H1 (cell line): Measurements from ENCODE around the gene BTRC. TPM values are rescaled to one million over a fixed set of nuclear protein-coding genes. Genes with fewer than 3 reads are reported as not detected.

ENCODE experiments used
- CTCF ChIA-PET: fragments of 300-600 bp; sonication (Branson Sonifier 250); formaldehyde crosslinking; loops from one replicate; lab custom pipeline; 2021; ENCODE audit not compliant: partially characterized antibody; lab: Charles Lee
- POLR2A ChIA-PET: fragments of 300-600 bp; sonication (Branson Sonifier 250); formaldehyde crosslinking; loops from one replicate; lab custom pipeline; 2021; ENCODE audit warnings: inconsistent platforms; ENCODE audit not compliant: partially characterized antibody; lab: Charles Lee
- DNase-seq, 2 experiments: peaks; one replicate each; pipeline versions ENCODE4 v3.0.0 to v3.0.0-alpha.2; 2010 to 2022; ENCODE audit warnings: low spot score in 2 of 2, low read depth in 1 of 2, mixed read lengths in 1 of 2
- FAIRE-seq: peaks from 2 replicates; lab custom pipeline; 2011; peaks lifted over from hg19 to GRCh38; lab: Jason Lieb, UNC
- H2AFZ ChIP-seq: 2 replicates; pipeline ENCODE4 v1.8.1; 2012; ENCODE audit warnings: low read length, inconsistent platforms
- H2AK5ac ChIP-seq: 2 replicates; pipeline ENCODE4 v1.6.1; 2013; ENCODE audit warnings: low read depth, low read length
- H2BK120ac ChIP-seq: replicated peaks from 2 replicates; pipeline ENCODE3; 2013; ENCODE audit warnings: low read depth, low read length, inconsistent platforms
- H2BK12ac ChIP-seq: 2 replicates; pipeline ENCODE4 v1.6.1; 2013; ENCODE audit warnings: low read depth, low read length
- H2BK15ac ChIP-seq: 2 replicates; pipeline ENCODE4 v1.6.1; 2013; ENCODE audit warnings: low read length
- H2BK20ac ChIP-seq: 2 replicates; pipeline ENCODE4 v1.6.1; 2013; ENCODE audit warnings: low read length
- H2BK5ac ChIP-seq: 2 replicates; pipeline ENCODE4 v1.6.1; 2013; ENCODE audit warnings: low read depth, low read length
- H3K14ac ChIP-seq: 2 replicates; pipeline ENCODE4 v1.6.1; 2013; ENCODE audit warnings: inconsistent platforms; ENCODE audit not compliant: insufficient read length
- H3K18ac ChIP-seq: 2 replicates; pipeline ENCODE4 v1.6.1; 2013; ENCODE audit warnings: low read length; ENCODE audit errors: extremely low read depth
- H3K23ac ChIP-seq: 2 replicates; pipeline ENCODE4 v1.6.1; 2013; ENCODE audit warnings: inconsistent platforms; ENCODE audit not compliant: insufficient read length
- H3K23me2 ChIP-seq: 2 replicates; pipeline ENCODE4 v1.6.1; 2013; ENCODE audit warnings: low read depth, low read length
- H3K27ac ChIP-seq: 2 replicates; pipeline ENCODE4 v1.6.1; 2011; ENCODE audit warnings: low read depth, low read length, inconsistent platforms
- H3K27me3 ChIP-seq, 4 experiments: replicated peaks in 1 of 4; 1 replicate in 1 of 4; 2 replicates in 3 of 4; pipeline versions ENCODE4 v1.6.1 to v1.8.1; 2011 to 2013; ENCODE audit warnings: low read length in 3 of 4, mild to moderate bottlenecking in 3 of 4, inconsistent platforms in 2 of 4, mixed read lengths in 2 of 4, moderate library complexity in 1 of 4; ENCODE audit not compliant: control insufficient read depth in 3 of 4, insufficient read depth in 3 of 4; ENCODE audit errors: extremely low read depth in 1 of 4
- H3K36me3 ChIP-seq, 4 experiments: 2 replicates each; pipeline versions ENCODE4 v1.6.1 to v1.8.1; 2011 to 2013; ENCODE audit warnings: mild to moderate bottlenecking in 4 of 4, low read length in 3 of 4, moderate library complexity in 2 of 4, control low read depth in 1 of 4, inconsistent platforms in 1 of 4; ENCODE audit not compliant: insufficient read depth in 4 of 4, control insufficient read depth in 2 of 4
- H3K4ac ChIP-seq: replicated peaks from 2 replicates; pipeline ENCODE3; 2013; ENCODE audit warnings: low read length, low read depth, mixed read lengths, inconsistent platforms; ENCODE audit not compliant: insufficient read length
- H3K4me1 ChIP-seq, 4 experiments: replicated peaks in 1 of 4; 1 replicate in 1 of 4; 2 replicates in 3 of 4; pipeline versions ENCODE4 v1.6.1 to v1.8.1; 2011 to 2013; ENCODE audit warnings: low read length in 3 of 4, inconsistent platforms in 2 of 4, mixed read lengths in 1 of 4; ENCODE audit not compliant: insufficient read depth in 4 of 4, control insufficient read depth in 3 of 4
- H3K4me2 ChIP-seq, 2 experiments: 2 replicates each; pipeline versions ENCODE4 v1.6.1 to v1.8.1; 2011 to 2013; ENCODE audit warnings: low read depth in 2 of 2, low read length in 2 of 2, control low read depth in 1 of 2, inconsistent platforms in 1 of 2, mild to moderate bottlenecking in 1 of 2; ENCODE audit not compliant: insufficient read depth in 1 of 2
- H3K4me3 ChIP-seq, 4 experiments: fragments of 200-600, 300-600 bp in 1 of 4; sonication (generic), shearing (Covaris generic), sonication (Bioruptor Twin) in 1 of 4; 2 replicates each; pipeline versions ENCODE4 v1.5.1 to v1.8.1; 2011 to 2016; ENCODE audit warnings: low read length in 4 of 4, low read depth in 3 of 4, control low read depth in 2 of 4, inconsistent platforms in 2 of 4, mild to moderate bottlenecking in 2 of 4, mixed read lengths in 1 of 4, moderate library complexity in 1 of 4; ENCODE audit not compliant: insufficient read depth in 2 of 4; ENCODE audit errors: extremely low read depth in 1 of 4
- H3K56ac ChIP-seq: replicated peaks from 2 replicates; pipeline ENCODE3; 2013; ENCODE audit warnings: low read depth, mild to moderate bottlenecking, mixed read lengths, low read length, inconsistent platforms; ENCODE audit not compliant: insufficient read length
- H3K79me1 ChIP-seq: 2 replicates; pipeline ENCODE4 v1.6.1; 2013; ENCODE audit warnings: low read depth, low read length, control low read depth
- H3K79me2 ChIP-seq, 2 experiments: 2 replicates each; pipeline versions ENCODE4 v1.6.1 to v1.8.1; 2012 to 2013; ENCODE audit warnings: low read length in 2 of 2, mild to moderate bottlenecking in 2 of 2, inconsistent platforms in 1 of 2; ENCODE audit not compliant: insufficient read depth in 2 of 2, control insufficient read depth in 1 of 2
- H3K9ac ChIP-seq, 4 experiments: replicated peaks in 1 of 4; 1 replicate in 1 of 4; 2 replicates in 3 of 4; pipeline versions ENCODE4 v1.6.1 to v1.8.1; 2011 to 2013; ENCODE audit warnings: low read depth in 3 of 4, low read length in 3 of 4, control low read depth in 2 of 4, mild to moderate bottlenecking in 2 of 4, moderate library complexity in 2 of 4, inconsistent platforms in 1 of 4; ENCODE audit errors: extremely low read depth in 1 of 4
- H3K9me3 ChIP-seq, 2 experiments: 2 replicates each; pipeline versions ENCODE4 v1.6.1 to v1.8.1; 2012 to 2013; ENCODE audit warnings: mild to moderate bottlenecking in 2 of 2, moderate library complexity in 2 of 2, control low read depth in 1 of 2, inconsistent platforms in 1 of 2, low read depth in 1 of 2, low read length in 1 of 2, mixed read lengths in 1 of 2; ENCODE audit not compliant: insufficient read depth in 2 of 2
- H4K20me1 ChIP-seq, 2 experiments: replicated peaks in 1 of 2; 2 replicates each; pipeline versions ENCODE3 to v1.8.1; 2011 to 2013; ENCODE audit warnings: inconsistent platforms in 2 of 2, low read length in 2 of 2, mild to moderate bottlenecking in 1 of 2; ENCODE audit not compliant: insufficient read depth in 2 of 2, control insufficient read depth in 1 of 2
- H4K5ac ChIP-seq: 2 replicates; pipeline ENCODE4 v1.6.1; 2013; ENCODE audit warnings: low read length, low read depth, mixed read lengths, inconsistent platforms; ENCODE audit not compliant: insufficient read length
- H4K8ac ChIP-seq: 2 replicates; pipeline ENCODE4 v1.8.0; 2013; ENCODE audit warnings: mild to moderate bottlenecking, moderate library complexity, low read length, inconsistent platforms; ENCODE audit not compliant: insufficient read depth; ENCODE audit errors: extremely low read depth
- H4K91ac ChIP-seq: replicated peaks from 2 replicates; pipeline ENCODE3; 2013; ENCODE audit warnings: low read length, mixed read lengths, inconsistent platforms; ENCODE audit not compliant: insufficient read length
- HDAC6 ChIP-seq: IDR thresholded peaks from one replicate; pipeline ENCODE4 v1.7.1; 2012; ENCODE audit warnings: low read depth, mild to moderate bottlenecking, inconsistent platforms, low read length, moderate library complexity
- JUND ChIP-seq: IDR thresholded peaks from 2 replicates; pipeline ENCODE4 v1.6.1; 2011; ENCODE audit warnings: mild to moderate bottlenecking, improper control_type of control experiment, low read length
- TAF1 ChIP-seq: IDR thresholded peaks from 2 replicates; pipeline ENCODE4 v1.6.1; 2011; ENCODE audit warnings: mild to moderate bottlenecking, low read depth, low read length
- TBP ChIP-seq: IDR thresholded peaks from 2 replicates; pipeline ENCODE4 v1.6.1; 2011; ENCODE audit warnings: low read depth, low read length, improper control_type of control experiment
- WGBS, 2 experiments: shearing (Covaris generic) in 1 of 2; methylation state at CpG; one replicate each; pipeline versions ENCODE4 v1.1.6 to v1.1.7; 2013 to 2015; ENCODE audit warnings: low lambda C conversion rate in 2 of 2, mixed read lengths in 2 of 2, inconsistent platforms in 1 of 2, low coverage in 1 of 2, missing lambda C conversion rate in 1 of 2; ENCODE audit not compliant: insufficient replicate concordance in 2 of 2, insufficient coverage in 1 of 2, insufficient read length in 1 of 2; ENCODE audit errors: extremely low coverage in 1 of 2, missing lambda C conversion rate in 1 of 2; 5-methylcytosine and 5-hydroxymethylcytosine counted together
- polyA plus RNA-seq, 7 experiments: library from polyadenylated mRNA; depleted of rRNA in 3 of 7; stranded (reverse) in 5 of 7; unstranded in 2 of 7; fragments of >200 nt in 5 of 7; fragments of 200-250 nt in 2 of 7; gene quantifications; 1 replicate in 5 of 7; 2 replicates in 1 of 7; 4 replicates in 1 of 7; pipeline versions ENCODE4 v1.2.1 to v1.2.3, GENCODE V29; 2011 to 2013; ENCODE audit warnings: missing spikeins in 2 of 7, mixed read lengths in 2 of 7
- total RNA-seq: library from RNA; stranded (reverse); fragmentation: NEBNext Ultra II Directional; extraction: Animal tissue kit (Norgen Biotek cat#: 25700); gene quantifications from 2 replicates; pipeline ENCODE4 v1.2.1, GENCODE V29; 2021

The BTRC gene
- total and polyA plus RNA-seq, 2 of the 8 experiments (the other 6 are each of a cell fraction or from before 2014, with no cell fraction given) = 9.9 to 24.7 TPM

DNA sequence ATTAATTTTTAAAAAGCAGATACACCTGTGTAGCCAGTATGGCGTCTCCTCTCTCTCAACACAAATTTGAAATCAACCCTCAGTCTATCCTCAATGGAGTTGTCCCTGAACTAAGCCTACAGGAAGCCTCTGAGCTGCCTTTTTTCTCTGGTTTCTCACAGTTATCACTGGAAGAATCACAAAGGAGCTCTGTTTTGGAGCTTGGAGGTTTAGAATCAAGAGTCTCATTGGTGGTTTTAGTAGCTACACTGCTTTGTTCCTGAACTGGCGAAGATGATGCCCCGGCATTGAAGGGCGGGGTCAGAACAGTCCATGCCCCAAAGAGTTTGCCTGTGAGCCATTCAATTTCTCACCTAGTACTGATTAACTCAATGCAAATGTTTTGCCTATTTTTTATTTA is 16.1 kb upstream of the BTRC start:
- H3K9ac ChIP-seq = no peak overlapping the region
- H4K91ac ChIP-seq = no peak overlapping the region
- H4K5ac ChIP-seq = no peak overlapping the region
- H3K79me1 ChIP-seq = no peaks in the 10 kb centered on the region
- H4K8ac ChIP-seq = no peak overlapping the region
- H3K56ac ChIP-seq = no peak overlapping the region
- CTCF ChIA-PET = interaction anchor here (0.9 to 3.1 kb wide), 6 partner anchors 10 to 109 kb away, joined by 3 to 13 read pairs (median 4); no protein-coding TSS in a partner anchor
- H4K20me1 ChIP-seq = no peaks in the 10 kb centered on the region
- no peak overlapping the region for H2BK15ac ChIP-seq
- H2BK120ac ChIP-seq = no peak overlapping the region
- H3K9me3 ChIP-seq = no peaks in the 10 kb centered on the region
- H3K4me2 ChIP-seq = no peak overlapping the region
- H3K4ac ChIP-seq = no peak overlapping the region
- H3K14ac ChIP-seq = no peak overlapping the region
- no peaks in the 10 kb centered on the region for H3K36me3 ChIP-seq
- H2AFZ ChIP-seq = no peak overlapping the region
- no peak for FAIRE-seq
- no peaks in the 10 kb centered on the region for H3K4me1 ChIP-seq
- no peak overlapping the region for H3K23ac ChIP-seq
- no peak overlapping the region for H3K4me3 ChIP-seq
- no peak overlapping the region for H3K27ac ChIP-seq
- POLR2A ChIA-PET = no interaction called here
- H2BK5ac ChIP-seq = no peak overlapping the region
- no peak overlapping the region for H2BK12ac ChIP-seq
- H3K23me2 ChIP-seq = no peaks in the 10 kb centered on the region; the same call in 1 of the 2 replicates
- no peak for TF ChIP-seq TAF1
- TF ChIP-seq HDAC6 = no peak
- TF ChIP-seq JUND = no peak
- TF ChIP-seq TBP = no peak
- H3K27me3 ChIP-seq = no peaks in the 10 kb centered on the region; a peak in 1 of 7 replicates
- DNase-seq = no peak
- H3K79me2 ChIP-seq = no peaks in the 10 kb centered on the region
- H3K18ac ChIP-seq = no peak overlapping the region
- H2BK20ac ChIP-seq = no peak overlapping the region
- no peak overlapping the region for H2AK5ac ChIP-seq
- 80% methylated on average over 4 of the region's 4 CpGs; no CpG with 5 or more reads in 1 of the 2 experiments for WGBS, 2 experiments
